HCT116 (cell line): Measurements from ENCODE around the gene GPR75.

ENCODE experiments used
- SIN3A ChIP-seq: IDR thresholded peaks from 2 replicates; pipeline ENCODE4 v1.6.1; 2012; ENCODE audit warnings: low read depth
- TF ChIP-seq, protein P1 (sequence below), 3 experiments: fragments of 200-600 bp in 1 of 3; sonication (generic) in 1 of 3; IDR thresholded peaks in 2 of 3; conservative IDR thresholded peaks in 1 of 3; 2 replicates each; pipeline ENCODE4 v1.5.1; 2012 to 2017; ENCODE audit warnings: low read depth in 2 of 3, low read length in 2 of 3, antibody characterized with exemption in 1 of 3, borderline replicate concordance in 1 of 3, control low read depth in 1 of 3, mild to moderate bottlenecking in 1 of 3, mixed read lengths in 1 of 3, mixed run types in 1 of 3, moderate library complexity in 1 of 3; ENCODE audit not compliant: insufficient read depth in 1 of 3

DNA sequence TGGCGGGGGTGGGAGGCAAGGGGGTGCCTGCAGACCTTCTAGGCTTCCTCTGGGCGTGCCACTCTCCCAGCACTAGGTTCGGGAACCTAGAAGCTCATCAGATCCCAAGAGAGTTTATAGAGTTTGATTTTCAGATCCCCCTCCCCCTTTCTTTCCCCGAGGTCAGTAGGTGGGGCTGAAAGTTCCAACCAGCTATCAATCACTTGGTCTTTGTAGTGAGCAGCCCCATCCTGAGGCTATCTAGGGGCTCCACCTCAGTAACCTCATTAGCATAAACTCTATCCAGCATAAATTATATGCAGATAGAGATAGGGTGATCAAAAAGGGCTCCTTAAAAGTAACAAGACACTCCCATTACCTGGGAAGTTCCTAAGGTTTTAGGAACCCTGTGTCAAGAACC, 40.1 kb downstream of the GPR75 start:
- TF ChIP-seq, protein P1, sequence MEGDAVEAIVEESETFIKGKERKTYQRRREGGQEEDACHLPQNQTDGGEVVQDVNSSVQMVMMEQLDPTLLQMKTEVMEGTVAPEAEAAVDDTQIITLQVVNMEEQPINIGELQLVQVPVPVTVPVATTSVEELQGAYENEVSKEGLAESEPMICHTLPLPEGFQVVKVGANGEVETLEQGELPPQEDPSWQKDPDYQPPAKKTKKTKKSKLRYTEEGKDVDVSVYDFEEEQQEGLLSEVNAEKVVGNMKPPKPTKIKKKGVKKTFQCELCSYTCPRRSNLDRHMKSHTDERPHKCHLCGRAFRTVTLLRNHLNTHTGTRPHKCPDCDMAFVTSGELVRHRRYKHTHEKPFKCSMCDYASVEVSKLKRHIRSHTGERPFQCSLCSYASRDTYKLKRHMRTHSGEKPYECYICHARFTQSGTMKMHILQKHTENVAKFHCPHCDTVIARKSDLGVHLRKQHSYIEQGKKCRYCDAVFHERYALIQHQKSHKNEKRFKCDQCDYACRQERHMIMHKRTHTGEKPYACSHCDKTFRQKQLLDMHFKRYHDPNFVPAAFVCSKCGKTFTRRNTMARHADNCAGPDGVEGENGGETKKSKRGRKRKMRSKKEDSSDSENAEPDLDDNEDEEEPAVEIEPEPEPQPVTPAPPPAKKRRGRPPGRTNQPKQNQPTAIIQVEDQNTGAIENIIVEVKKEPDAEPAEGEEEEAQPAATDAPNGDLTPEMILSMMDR (IDR thresholded peaks at IDR 0.05 in 2 of 3, conservative IDR thresholded peaks at IDR 0.05 in 1 of 3; ENCODE audit: borderline replicate concordance in 1 of 3, insufficient read depth in 1 of 3, low read depth in 2 of 3, low read length in 2 of 3): no peak
- TF ChIP-seq SIN3A: no peak
